Hepatocyte (in vitro differentiated cells): ENCODE results near the gene NDUFV1.

Source experiments
- EZH2 ChIP-seq: fragments of 200-600 bp; sonication (generic); IDR thresholded peaks from 2 replicates; pipeline ENCODE4 v1.6.1; 2016; ENCODE audit warnings: antibody characterized with exemption, mild to moderate bottlenecking, borderline replicate concordance
- EZH2phosphoT487 ChIP-seq: fragments of 200-600 bp; sonication (generic); IDR thresholded peaks from one replicate; pipeline ENCODE4 v1.6.1; 2018; ENCODE audit warnings: antibody characterized with exemption, mild to moderate bottlenecking, low read depth, moderate library complexity; ENCODE audit not compliant: unreplicated experiment, severe bottlenecking
- TF ChIP-seq, protein P1 (sequence below): fragments of 200-600 bp; sonication (generic); IDR thresholded peaks from 2 replicates; pipeline ENCODE4 v1.5.1; 2016; ENCODE audit warnings: antibody characterized with exemption, mild to moderate bottlenecking; ENCODE audit not compliant: poor library complexity

- TF ChIP-seq, protein P1, sequence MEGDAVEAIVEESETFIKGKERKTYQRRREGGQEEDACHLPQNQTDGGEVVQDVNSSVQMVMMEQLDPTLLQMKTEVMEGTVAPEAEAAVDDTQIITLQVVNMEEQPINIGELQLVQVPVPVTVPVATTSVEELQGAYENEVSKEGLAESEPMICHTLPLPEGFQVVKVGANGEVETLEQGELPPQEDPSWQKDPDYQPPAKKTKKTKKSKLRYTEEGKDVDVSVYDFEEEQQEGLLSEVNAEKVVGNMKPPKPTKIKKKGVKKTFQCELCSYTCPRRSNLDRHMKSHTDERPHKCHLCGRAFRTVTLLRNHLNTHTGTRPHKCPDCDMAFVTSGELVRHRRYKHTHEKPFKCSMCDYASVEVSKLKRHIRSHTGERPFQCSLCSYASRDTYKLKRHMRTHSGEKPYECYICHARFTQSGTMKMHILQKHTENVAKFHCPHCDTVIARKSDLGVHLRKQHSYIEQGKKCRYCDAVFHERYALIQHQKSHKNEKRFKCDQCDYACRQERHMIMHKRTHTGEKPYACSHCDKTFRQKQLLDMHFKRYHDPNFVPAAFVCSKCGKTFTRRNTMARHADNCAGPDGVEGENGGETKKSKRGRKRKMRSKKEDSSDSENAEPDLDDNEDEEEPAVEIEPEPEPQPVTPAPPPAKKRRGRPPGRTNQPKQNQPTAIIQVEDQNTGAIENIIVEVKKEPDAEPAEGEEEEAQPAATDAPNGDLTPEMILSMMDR: no peak
- no peak for TF ChIP-seq EZH2phosphoT487
- TF ChIP-seq EZH2: no peak
Measured at GRCh38 chr11:67592880-67593564, 13.7 kb upstream of the NDUFV1 start.
